SH-SY5Y (cell line): ENCODE measurements around the gene PRSS21.

Experiments
- GATA2 ChIP-seq: IDR thresholded peaks from 2 replicates; pipeline ENCODE4 v1.6.1; 2011; ENCODE audit warnings: mild to moderate bottlenecking, low read depth, low read length
- GATA3 ChIP-seq: IDR thresholded peaks from 2 replicates; pipeline ENCODE4 v1.6.1; 2011; ENCODE audit warnings: low read depth, mild to moderate bottlenecking, low read length, moderate library complexity

GRCh38 chr16:2799859-2800226 is 17.2 kb upstream of the PRSS21 start:
- peak; percentile 72 for TF ChIP-seq GATA2
- TF ChIP-seq GATA3, result peak; percentile 64; the same call in 1 of the 2 replicates
